ENCODE data around the gene EHMT1.
"Not testable (repeated sequence)": the region's sequence is repeated elsewhere in the genome, so short reads cannot be mapped to it uniquely, and the experiment has no call there.

The EHMT1 gene

GRCh38 chr9:137880160-137880975 lies 261.6 kb downstream of the EHMT1 start:
- no peak for DNase-seq (ENCODE audit: low read depth in 3 of 3, low spot score in 1 of 3)

- DNase-seq (ENCODE audit: low read depth in 3 of 3, low spot score in 1 of 3) = no peak
These were observed 262.2 kb downstream of the EHMT1 start for GRCh38 chr9:137880976-137881530.

- no peak for DNase-seq (ENCODE audit: low read depth in 3 of 3, low spot score in 1 of 3)
These were observed 263.0 kb downstream of the EHMT1 start for GRCh38 chr9:137881591-137882505.

- DNase-seq (ENCODE audit: low read depth in 3 of 3, low spot score in 1 of 3) = no peak
These were observed 263.7 kb downstream of the EHMT1 start for GRCh38 chr9:137882506-137882821.

- DNase-seq (ENCODE audit: low read depth in 3 of 3, low spot score in 1 of 3) = not testable (repeated sequence)
These were observed 265.2 kb downstream of the EHMT1 start for GRCh38 chr9:137883977-137884376.

- DNase-seq (ENCODE audit: low read depth in 3 of 3, low spot score in 1 of 3) = not testable (repeated sequence)
These were observed 265.7 kb downstream of the EHMT1 start for GRCh38 chr9:137884547-137884946.

GRCh38 chr9:137885121-137885520 lies 266.3 kb downstream of the EHMT1 start:
- not testable (repeated sequence) for DNase-seq (ENCODE audit: low read depth in 3 of 3, low spot score in 1 of 3)
